D341Med (cell line): ENCODE results near the gene OR6A2.
A peak's percentile ranks its signal among the peaks of the same experiment; 100 is the strongest.

Experiments
- DNase-seq: peaks from one replicate; pipeline ENCODE4 v3.0.0; 2012; ENCODE audit warnings: low spot score

Gene OR6A2

DNA sequence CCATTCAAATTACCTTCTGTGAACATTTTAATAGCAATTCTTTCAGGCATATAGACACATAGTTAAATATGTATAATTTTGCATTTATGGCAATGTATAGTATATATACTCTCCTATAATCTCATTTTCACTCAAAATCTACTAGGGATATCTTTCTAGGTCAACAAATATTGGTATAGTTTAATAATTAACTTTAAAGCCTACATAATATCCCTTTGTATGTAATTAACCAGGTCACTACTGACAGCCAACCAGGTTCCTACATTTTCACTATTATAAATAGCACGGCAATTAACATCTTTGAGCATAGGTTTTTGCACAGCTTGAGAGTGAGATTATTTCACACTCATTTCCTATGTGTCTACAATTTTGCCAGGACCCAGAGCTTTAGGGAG is 43.5 kb downstream of the OR6A2 start:
- DNase-seq: no peak

- DNase-seq: peak; percentile 60
Observed at GRCh38 chr11:6755303-6755952, 44.1 kb downstream of the OR6A2 start.

GRCh38 chr11:6747097-6747668 is 52.3 kb downstream of the OR6A2 start:
- DNase-seq: no peak

- no peak for DNase-seq
Observed at GRCh38 chr11:6746626-6747025, 52.9 kb downstream of the OR6A2 start.

GRCh38 chr11:6746086-6746618 is 53.3 kb downstream of the OR6A2 start:
- no peak for DNase-seq

DNA sequence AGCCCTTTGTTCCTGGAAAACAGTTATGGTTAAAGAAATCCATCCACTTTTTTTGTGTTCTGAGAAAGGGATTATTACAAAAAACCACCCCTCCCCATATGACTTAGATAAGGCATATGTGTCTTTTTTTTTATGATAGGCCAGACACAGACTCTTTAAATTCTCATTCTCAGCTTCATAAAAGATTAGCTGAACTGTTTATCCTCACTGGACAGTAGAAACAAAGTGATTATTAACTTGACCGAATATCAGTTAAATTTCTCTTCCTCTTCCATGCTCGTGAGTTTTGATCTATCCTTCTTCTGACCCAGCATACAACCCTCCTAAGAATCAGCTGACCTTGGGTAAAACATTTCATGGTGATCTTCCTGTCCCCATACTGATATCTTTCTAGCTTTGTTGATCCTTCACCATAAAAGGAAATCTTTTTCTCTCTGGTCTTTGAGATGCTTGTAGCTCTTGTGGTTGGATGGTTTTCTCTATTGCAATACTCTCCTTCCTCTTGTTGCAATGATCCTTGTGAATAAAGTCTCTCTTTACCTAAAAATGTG is 53.9 kb downstream of the OR6A2 start:
- DNase-seq: no peak

- no peak for DNase-seq
Observed at GRCh38 chr11:6745018-6745417, 54.5 kb downstream of the OR6A2 start.

DNA sequence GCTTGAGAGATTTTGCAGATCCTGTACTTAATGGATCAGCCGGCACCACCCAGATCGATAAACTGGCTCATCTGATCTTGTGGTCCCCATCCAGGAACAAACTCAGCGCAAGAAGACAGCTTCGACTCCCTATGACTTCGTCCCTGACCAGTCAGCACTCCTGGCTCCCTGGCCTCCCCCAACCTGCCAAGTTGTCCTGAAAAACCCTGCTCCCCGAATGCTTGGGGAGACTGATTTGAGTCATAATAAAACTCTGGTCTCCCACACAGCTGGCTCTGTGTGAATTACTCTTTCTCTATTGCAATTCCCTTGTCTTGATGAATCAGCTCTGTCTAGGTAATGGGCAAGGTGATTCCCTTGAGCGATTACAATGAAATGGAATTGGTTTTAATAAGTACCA is 57.2 kb downstream of the OR6A2 start:
- DNase-seq: no peak
